NCI-H526 (cell line): Measurements from ENCODE around the gene LYZ.
A peak's percentile ranks its signal among the peaks of the same experiment; 100 is the strongest.
"Not testable (repeated sequence)": the region's sequence is repeated elsewhere in the genome, so short reads cannot be mapped to it uniquely, and the experiment has no call there.

Source experiments
- DNase-seq, 2 experiments: peaks; one replicate each; lab custom pipeline; 2025; lab: John Stamatoyannopoulos, UW

Gene LYZ

GRCh38 chr12:69348162-69348938 is at the start of gene LYZ:
Gene LYZ, plus strand, starts transcription at chr12:69348381. Its CDS starts 28 bp downstream, at chr12:69348409.
- DNase-seq, result no peak

GRCh38 chr12:69298947-69299346 is 49.2 kb upstream of the LYZ start:
- DNase-seq, result no peak

- no peak for DNase-seq
These were observed 43.9 kb upstream of the LYZ start for GRCh38 chr12:69304284-69304683.

- no peak for DNase-seq
These were observed 38.7 kb upstream of the LYZ start for GRCh38 chr12:69309461-69309860.

GRCh38 chr12:69313209-69313608 is 35.0 kb upstream of the LYZ start:
- no peak for DNase-seq

GRCh38 chr12:69316784-69317183 is 31.4 kb upstream of the LYZ start:
- not testable (repeated sequence) for DNase-seq

GRCh38 chr12:69317233-69317632 is 30.9 kb upstream of the LYZ start:
- not testable (repeated sequence) for DNase-seq

- DNase-seq, result no peak
These were observed 30.0 kb upstream of the LYZ start for GRCh38 chr12:69318225-69318624.

GRCh38 chr12:69321351-69321750 is 26.8 kb upstream of the LYZ start:
- DNase-seq, result no peak

GRCh38 chr12:69324797-69325466 is 23.2 kb upstream of the LYZ start:
- DNase-seq, result no peak

- DNase-seq, result no peak
These were observed 19.8 kb upstream of the LYZ start for GRCh38 chr12:69328426-69328825.

GRCh38 chr12:69329669-69330428 is 18.3 kb upstream of the LYZ start:
- no peak for DNase-seq

GRCh38 chr12:69330475-69331473 is 17.4 kb upstream of the LYZ start:
- peak; percentile 8 to 52 for DNase-seq

- DNase-seq, result no peak
These were observed 16.7 kb upstream of the LYZ start for GRCh38 chr12:69331519-69331908.

- DNase-seq, result no peak
These were observed 16.1 kb upstream of the LYZ start for GRCh38 chr12:69331909-69332684.

- no peak for DNase-seq
These were observed 15.3 kb upstream of the LYZ start for GRCh38 chr12:69332815-69333358.

- no peak for DNase-seq
These were observed 14.0 kb upstream of the LYZ start for GRCh38 chr12:69334158-69334557.

- DNase-seq, result no peak
These were observed 10.7 kb upstream of the LYZ start for GRCh38 chr12:69337311-69338090.

GRCh38 chr12:69338120-69338859 is 9.9 kb upstream of the LYZ start:
- DNase-seq, result no peak
